Endothelial cell of umbilical vein (primary cell): ENCODE measurements around the gene CNGA4. TPM values are rescaled to one million over a fixed set of nuclear protein-coding genes. Genes with fewer than 3 reads are reported as not detected.

ENCODE experiments used
- BruUV-seq: library from RNA; stranded (reverse); fragments of 400-500 nt; replicated peaks from 2 replicates; lab custom pipeline; 2021; lab: Mats Ljungman, UMichigan
- CTCF ChIA-PET: fragments of 300-600, 350-600 bp; sonication (Branson Sonifier 250); formaldehyde crosslinking; loops from one replicate; lab custom pipeline; 2021; ENCODE audit warnings: antibody characterized with exemption, inconsistent platforms; lab: Charles Lee
- POLR2A ChIA-PET: fragments of 300-600, 350-600 bp; sonication (Branson Sonifier 250); formaldehyde crosslinking; loops from one replicate; lab custom pipeline; 2021; ENCODE audit warnings: antibody characterized with exemption, inconsistent platforms; lab: Charles Lee
- DNase-seq: peaks from one replicate; pipeline ENCODE4 v3.0.0-alpha.2; 2011; ENCODE audit warnings: low read depth, low spot score
- FAIRE-seq: peaks from 2 replicates; lab custom pipeline; 2011; peaks lifted over from hg19 to GRCh38; lab: Jason Lieb, UNC
- H2AFZ ChIP-seq: 2 replicates; pipeline ENCODE4 v1.6.0; 2012; ENCODE audit warnings: low read depth, low read length, control low read depth, inconsistent platforms
- H3K27ac ChIP-seq: 2 replicates; pipeline ENCODE4 v1.5.1; 2011; ENCODE audit warnings: low read depth, mild to moderate bottlenecking, control low read depth, low read length, moderate library complexity; ENCODE audit not compliant: insufficient read depth
- H3K27me3 ChIP-seq, 2 experiments: 2 replicates each; pipeline versions ENCODE4 v1.6.0 to v1.6.1; 2011; ENCODE audit warnings: low read length in 2 of 2, mixed read lengths in 1 of 2; ENCODE audit not compliant: control insufficient read depth in 2 of 2, insufficient read depth in 2 of 2
- H3K36me3 ChIP-seq, 2 experiments: 2 replicates in 1 of 2; 3 replicates in 1 of 2; pipeline ENCODE4 v1.5.1; 2011; ENCODE audit warnings: low read length in 2 of 2, mild to moderate bottlenecking in 1 of 2, moderate library complexity in 1 of 2; ENCODE audit not compliant: control insufficient read depth in 2 of 2, insufficient read depth in 2 of 2; ENCODE audit errors: extremely low read depth in 1 of 2
- H3K4me1 ChIP-seq: 3 replicates; pipeline ENCODE4 v1.5.1; 2011; ENCODE audit warnings: mild to moderate bottlenecking, low read length; ENCODE audit not compliant: control insufficient read depth, insufficient read depth; ENCODE audit errors: extremely low read depth
- H3K4me2 ChIP-seq: 2 replicates; pipeline ENCODE4 v1.6.1; 2011; ENCODE audit warnings: low read length, control low read depth, mixed read lengths; ENCODE audit not compliant: insufficient read depth
- H3K4me3 ChIP-seq, 3 experiments: fragments of 200-600 bp in 1 of 3; sonication (generic), shearing (Covaris generic) in 1 of 3; replicated peaks in 1 of 3; 2 replicates each; pipeline ENCODE4 v1.5.1; 2011 to 2016; ENCODE audit warnings: control low read depth in 3 of 3, low read length in 3 of 3, mild to moderate bottlenecking in 2 of 3, inconsistent platforms in 1 of 3, low read depth in 1 of 3, moderate library complexity in 1 of 3; ENCODE audit not compliant: insufficient read depth in 1 of 3
- H3K79me2 ChIP-seq: 2 replicates; pipeline ENCODE4 v1.6.0; 2012; ENCODE audit warnings: low read length, inconsistent platforms; ENCODE audit not compliant: control insufficient read depth, insufficient read depth
- H3K9ac ChIP-seq: replicated peaks from 2 replicates; pipeline ENCODE3; 2011; ENCODE audit warnings: low read length, control low read depth; ENCODE audit not compliant: insufficient read depth; ENCODE audit errors: extremely low read depth
- H3K9me1 ChIP-seq: replicated peaks from 3 replicates; pipeline ENCODE4 v1.6.0; 2011; ENCODE audit warnings: mild to moderate bottlenecking, low read length; ENCODE audit not compliant: control insufficient read depth, insufficient read depth; ENCODE audit errors: extremely low read depth
- H3K9me3 ChIP-seq: replicated peaks from 2 replicates; pipeline ENCODE4 v1.5.1; 2012; ENCODE audit warnings: low read length, inconsistent platforms; ENCODE audit not compliant: control insufficient read depth, insufficient read depth
- H4K20me1 ChIP-seq: replicated peaks from 2 replicates; pipeline ENCODE3; 2011; ENCODE audit warnings: mild to moderate bottlenecking, low read length; ENCODE audit not compliant: control insufficient read depth, insufficient read depth; ENCODE audit errors: extremely low read depth
- EZH2 ChIP-seq: IDR thresholded peaks from 2 replicates; pipeline ENCODE4 v1.6.1; 2012; ENCODE audit warnings: borderline replicate concordance, low read depth, mild to moderate bottlenecking, moderate library complexity, low read length, inconsistent platforms; ENCODE audit not compliant: severe bottlenecking
- FOS ChIP-seq: IDR thresholded peaks from 2 replicates; pipeline ENCODE4 v1.6.1; 2011; ENCODE audit warnings: mild to moderate bottlenecking, low read length, moderate library complexity, borderline replicate concordance; ENCODE audit not compliant: insufficient read depth
- GATA2 ChIP-seq: IDR thresholded peaks from 2 replicates; pipeline ENCODE4 v1.7.0; 2011; ENCODE audit warnings: low read depth, mild to moderate bottlenecking, moderate library complexity, mixed read lengths, low read length; ENCODE audit not compliant: insufficient read length, insufficient read depth
- JUN ChIP-seq: IDR thresholded peaks from 2 replicates; pipeline ENCODE4 v1.6.1; 2011; ENCODE audit warnings: borderline replicate concordance, low read depth; ENCODE audit not compliant: insufficient read length, insufficient read depth
- POLR2AphosphoS5 ChIP-seq: IDR thresholded peaks from 2 replicates; pipeline ENCODE4 v1.6.1; 2012; ENCODE audit warnings: low read depth, mild to moderate bottlenecking, control low read depth, low read length, moderate library complexity; ENCODE audit not compliant: insufficient read depth
- dilution Hi-C: fragments of 300-500 bp; cut with MboI; formaldehyde crosslinking; loops from one replicate; pipeline ENCODE4 v1.15.0; 2019; ENCODE audit warnings: low sequenced_read_pairs; ENCODE audit not compliant: extremely low pct_ligation_motif_present
- intact Hi-C: fragments of 100-400 bp; cut with micrococcal nuclease; formaldehyde crosslinking; loops from one replicate; pipeline ENCODE4 v1.10.0; 2022
- polyA plus RNA-seq, 4 experiments: library from polyadenylated mRNA; depleted of rRNA in 3 of 4; stranded (reverse) in 3 of 4; unstranded in 1 of 4; fragments of >200 nt; gene quantifications; 2 replicates each; pipeline versions ENCODE4 v1.2.1 to v1.2.3, GENCODE V29; 2011 to 2012; ENCODE audit warnings: missing spikeins in 1 of 4
- total RNA-seq: library from RNA; stranded (reverse); gene quantifications from 2 replicates; pipeline ENCODE4 v1.2.3, GENCODE V29; 2021
- TF ChIP-seq, protein P1 (sequence below): IDR thresholded peaks from 2 replicates; pipeline ENCODE4 v1.6.1; 2011; ENCODE audit not compliant: insufficient read depth, insufficient read length
- TF ChIP-seq, protein P2 (sequence below), 2 donors: IDR thresholded peaks; 1 replicate in 1 of 2; 2 replicates in 1 of 2; pipeline ENCODE4 v1.5.1; 2011; ENCODE audit warnings: low read length in 2 of 2, mild to moderate bottlenecking in 2 of 2, moderate library complexity in 2 of 2, control low read depth in 1 of 2, inconsistent platforms in 1 of 2, low read depth in 1 of 2; ENCODE audit not compliant: insufficient read depth in 1 of 2; ENCODE audit errors: extremely low read depth in 1 of 2

Gene CNGA4
- total and polyA plus RNA-seq, 2 donors (not counting 3 experiments of a cell fraction or from before 2014, with no cell fraction given), result 0.11 TPM; not detected in 1

DNA sequence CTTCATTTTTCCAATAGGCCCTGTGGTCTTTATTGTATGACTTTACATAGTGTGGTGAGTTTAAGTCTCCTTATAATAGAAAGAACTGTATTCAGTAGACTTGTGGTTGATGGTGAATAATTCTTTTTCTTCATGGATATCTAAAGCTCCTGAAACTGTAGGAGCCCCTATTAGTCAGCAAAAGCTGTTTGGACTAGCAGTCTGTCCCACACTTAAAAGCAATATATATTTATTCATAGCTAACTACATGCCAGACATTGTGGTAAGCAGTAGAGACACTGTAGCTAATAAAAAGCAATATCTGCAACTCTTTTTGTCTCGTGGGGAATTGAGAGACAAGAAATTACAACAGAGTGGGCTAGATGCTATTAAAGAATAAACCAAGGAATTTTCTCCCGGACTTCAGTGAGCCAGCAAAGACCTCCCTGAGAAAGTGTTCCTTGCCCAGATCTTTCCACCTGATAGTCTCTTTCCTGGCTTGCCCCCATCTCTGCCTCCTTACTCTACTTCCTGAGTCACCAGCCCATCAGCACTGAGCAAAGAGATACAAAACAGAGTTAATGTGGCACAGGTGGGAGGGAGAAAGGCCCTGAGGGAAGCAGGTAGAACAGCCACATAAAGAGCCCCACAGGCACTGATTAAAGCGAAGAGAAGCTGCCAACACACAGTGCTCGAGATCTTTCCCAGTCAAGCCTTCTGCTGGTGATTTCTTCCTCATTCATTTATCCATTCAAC lies 41.3 kb upstream of the CNGA4 start:
- Histone ChIP-seq H4K20me1 (no peaks in the 10 kb centered on the region), H3K9ac (no peak overlapping the region), H3K4me2 (no peak overlapping the region), H3K27me3 (peaks cover 0 to 5% of the 10 kb centered on the region in 2 experiments), H3K27ac (no peak overlapping the region), H3K4me1 (no peaks in the 10 kb centered on the region), H3K36me3 (no peaks in the 10 kb centered on the region), H3K9me3 (no peaks in the 10 kb centered on the region), H2AFZ (no peak overlapping the region), H3K79me2 (no peaks in the 10 kb centered on the region), H3K4me3 (no peak overlapping the region), H3K9me1 (no peaks in the 10 kb centered on the region)
- dilution Hi-C loops, result no loop called here
- POLR2A ChIA-PET, result no interaction called here
- intact Hi-C loops, result no loop called here
- BruUV-seq, result no TSS peak
- no peak for TF ChIP-seq FOS
- no peak for TF ChIP-seq GATA2
- TF ChIP-seq, protein P1, sequence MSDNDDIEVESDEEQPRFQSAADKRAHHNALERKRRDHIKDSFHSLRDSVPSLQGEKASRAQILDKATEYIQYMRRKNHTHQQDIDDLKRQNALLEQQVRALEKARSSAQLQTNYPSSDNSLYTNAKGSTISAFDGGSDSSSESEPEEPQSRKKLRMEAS, result no peak
- TF ChIP-seq, protein P2, sequence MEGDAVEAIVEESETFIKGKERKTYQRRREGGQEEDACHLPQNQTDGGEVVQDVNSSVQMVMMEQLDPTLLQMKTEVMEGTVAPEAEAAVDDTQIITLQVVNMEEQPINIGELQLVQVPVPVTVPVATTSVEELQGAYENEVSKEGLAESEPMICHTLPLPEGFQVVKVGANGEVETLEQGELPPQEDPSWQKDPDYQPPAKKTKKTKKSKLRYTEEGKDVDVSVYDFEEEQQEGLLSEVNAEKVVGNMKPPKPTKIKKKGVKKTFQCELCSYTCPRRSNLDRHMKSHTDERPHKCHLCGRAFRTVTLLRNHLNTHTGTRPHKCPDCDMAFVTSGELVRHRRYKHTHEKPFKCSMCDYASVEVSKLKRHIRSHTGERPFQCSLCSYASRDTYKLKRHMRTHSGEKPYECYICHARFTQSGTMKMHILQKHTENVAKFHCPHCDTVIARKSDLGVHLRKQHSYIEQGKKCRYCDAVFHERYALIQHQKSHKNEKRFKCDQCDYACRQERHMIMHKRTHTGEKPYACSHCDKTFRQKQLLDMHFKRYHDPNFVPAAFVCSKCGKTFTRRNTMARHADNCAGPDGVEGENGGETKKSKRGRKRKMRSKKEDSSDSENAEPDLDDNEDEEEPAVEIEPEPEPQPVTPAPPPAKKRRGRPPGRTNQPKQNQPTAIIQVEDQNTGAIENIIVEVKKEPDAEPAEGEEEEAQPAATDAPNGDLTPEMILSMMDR (IDR thresholded peaks at IDR 0.05; ENCODE audit: extremely low read depth in 1 of 2, insufficient read depth in 1 of 2, low read depth in 1 of 2, low read length in 2 of 2), result no peak
- no peak for TF ChIP-seq POLR2AphosphoS5
- no peak for TF ChIP-seq EZH2
- no peak for TF ChIP-seq JUN
- CTCF ChIA-PET, result interaction anchor here (1.0 kb wide), 1 partner anchor 19 kb away, joined by 3 read pairs; no protein-coding TSS in a partner anchor
- no peak for DNase-seq
- no peak for FAIRE-seq
